Ishikawa (cell line): ENCODE data around the gene CUL2.

Experiments
- CEBPB ChIP-seq: IDR thresholded peaks from 2 replicates; pipeline ENCODE4 v1.6.1; 2012
- CREB1 ChIP-seq: IDR thresholded peaks from 2 replicates; pipeline ENCODE4 v1.6.1; 2012; ENCODE audit warnings: low read depth
- EGR1 ChIP-seq: IDR thresholded peaks from 2 replicates; pipeline ENCODE4 v1.6.1; 2012
- EP300 ChIP-seq: IDR thresholded peaks from 2 replicates; pipeline ENCODE4 v1.6.1; 2012; ENCODE audit warnings: borderline replicate concordance
- FOXM1 ChIP-seq: IDR thresholded peaks from 2 replicates; pipeline ENCODE4 v1.6.1; 2012; ENCODE audit warnings: low read depth, borderline replicate concordance
- NFIC ChIP-seq: IDR thresholded peaks from 2 replicates; pipeline ENCODE4 v1.6.1; 2012
- RAD21 ChIP-seq: IDR thresholded peaks from 2 replicates; pipeline ENCODE4 v1.6.1; 2012; ENCODE audit warnings: low read depth
- REST ChIP-seq: IDR thresholded peaks from 2 replicates; pipeline ENCODE4 v1.6.1; 2012; ENCODE audit warnings: low read depth, mild to moderate bottlenecking
- TAF1 ChIP-seq: IDR thresholded peaks from 2 replicates; pipeline ENCODE4 v1.6.1; 2012; ENCODE audit warnings: low read depth, mild to moderate bottlenecking
- TCF12 ChIP-seq: IDR thresholded peaks from 2 replicates; pipeline ENCODE4 v1.6.1; 2012; ENCODE audit warnings: low read depth
- TEAD4 ChIP-seq: IDR thresholded peaks from 2 replicates; pipeline ENCODE4 v1.6.1; 2012
- YY1 ChIP-seq: IDR thresholded peaks from 2 replicates; pipeline ENCODE4 v1.6.1; 2012; ENCODE audit warnings: low read depth
- ZBTB7A ChIP-seq: IDR thresholded peaks from 2 replicates; pipeline ENCODE4 v1.6.1; 2012; ENCODE audit warnings: low read depth
- TF ChIP-seq, protein P1 (sequence below): IDR thresholded peaks from 2 replicates; pipeline ENCODE4 v1.6.1; 2012
- TF ChIP-seq, protein P2 (sequence below): IDR thresholded peaks from 2 replicates; pipeline ENCODE4 v1.6.1; 2012

Gene CUL2

GRCh38 chr10:34967335-34967880 lies 122.7 kb downstream of the CUL2 start:
- TF ChIP-seq NFIC, result peak; percentile 61
- TF ChIP-seq TCF12, result no peak

GRCh38 chr10:34966451-34966850 lies 123.7 kb downstream of the CUL2 start:
- no peak for TF ChIP-seq EGR1
- TF ChIP-seq TEAD4, result no peak
- TF ChIP-seq, protein P1, sequence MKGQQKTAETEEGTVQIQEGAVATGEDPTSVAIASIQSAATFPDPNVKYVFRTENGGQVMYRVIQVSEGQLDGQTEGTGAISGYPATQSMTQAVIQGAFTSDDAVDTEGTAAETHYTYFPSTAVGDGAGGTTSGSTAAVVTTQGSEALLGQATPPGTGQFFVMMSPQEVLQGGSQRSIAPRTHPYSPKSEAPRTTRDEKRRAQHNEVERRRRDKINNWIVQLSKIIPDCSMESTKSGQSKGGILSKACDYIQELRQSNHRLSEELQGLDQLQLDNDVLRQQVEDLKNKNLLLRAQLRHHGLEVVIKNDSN, result no peak
- no peak for TF ChIP-seq EP300
- TF ChIP-seq TCF12, result no peak
- TF ChIP-seq, protein P2, sequence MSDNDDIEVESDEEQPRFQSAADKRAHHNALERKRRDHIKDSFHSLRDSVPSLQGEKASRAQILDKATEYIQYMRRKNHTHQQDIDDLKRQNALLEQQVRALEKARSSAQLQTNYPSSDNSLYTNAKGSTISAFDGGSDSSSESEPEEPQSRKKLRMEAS, result no peak
- no peak for TF ChIP-seq NFIC
- no peak for TF ChIP-seq CEBPB
- TF ChIP-seq FOXM1, result no peak
- TF ChIP-seq ZBTB7A, result no peak
- TF ChIP-seq TAF1, result no peak
- no peak for TF ChIP-seq REST
- no peak for TF ChIP-seq YY1
- no peak for TF ChIP-seq RAD21
- TF ChIP-seq CREB1, result no peak

- TF ChIP-seq REST (no peak), TAF1 (no peak), CEBPB (no peak), FOXM1 (no peak), ZBTB7A (no peak), YY1 (no peak), CREB1 (no peak), EP300 (no peak), RAD21 (no peak), EGR1 (no peak), TEAD4 (no peak), NFIC (no peak), TCF12 (no peak)
- TF ChIP-seq, protein P2, result no peak
- TF ChIP-seq, protein P1, result no peak
These were observed 124.1 kb downstream of the CUL2 start for GRCh38 chr10:34966040-34966439.

GRCh38 chr10:34964166-34964800 lies 125.9 kb downstream of the CUL2 start:
- TF ChIP-seq TEAD4 (no peak), NFIC (no peak)

DNA sequence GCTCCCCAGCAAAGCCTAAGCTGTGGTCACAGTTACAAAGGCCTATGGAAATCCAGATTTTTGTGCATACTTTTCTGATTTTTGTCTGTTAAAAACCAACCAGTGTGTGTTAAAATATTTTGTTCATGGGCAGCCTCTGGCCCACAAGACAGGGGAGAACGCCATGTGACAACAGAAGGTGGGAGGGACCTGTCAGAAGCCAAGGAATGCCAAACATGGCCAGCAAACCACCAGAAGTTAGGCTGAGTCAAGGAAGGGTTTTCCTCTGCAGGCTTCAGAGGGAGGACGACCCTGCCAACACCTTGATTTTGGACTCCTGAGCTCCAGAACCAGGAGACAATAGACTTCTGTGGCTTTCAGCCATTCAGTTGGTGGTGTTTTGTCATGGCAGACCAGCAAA lies 127.3 kb downstream of the CUL2 start:
- TF ChIP-seq YY1 (no peak), TCF12 (no peak), REST (no peak), EP300 (no peak), CEBPB (no peak), TEAD4 (no peak), FOXM1 (no peak)
- TF ChIP-seq, protein P1, result no peak
